ENCODE data around the gene NBEAL2. TPM values are rescaled to one million over a fixed set of nuclear protein-coding genes. Genes with fewer than 3 reads are reported as not detected.
"Not testable (repeated sequence)": the region's sequence is repeated elsewhere in the genome, so short reads cannot be mapped to it uniquely, and the experiment has no call there.

NBEAL2 gene
- total RNA-seq, 1 donor from 2014 or later: 12.2 TPM

GRCh38 chr3:47028146-47028545 is 48.7 kb downstream of the NBEAL2 start:
- ATAC-seq (no peak), DNase-seq (ENCODE audit: low spot score) (no peak)

DNA sequence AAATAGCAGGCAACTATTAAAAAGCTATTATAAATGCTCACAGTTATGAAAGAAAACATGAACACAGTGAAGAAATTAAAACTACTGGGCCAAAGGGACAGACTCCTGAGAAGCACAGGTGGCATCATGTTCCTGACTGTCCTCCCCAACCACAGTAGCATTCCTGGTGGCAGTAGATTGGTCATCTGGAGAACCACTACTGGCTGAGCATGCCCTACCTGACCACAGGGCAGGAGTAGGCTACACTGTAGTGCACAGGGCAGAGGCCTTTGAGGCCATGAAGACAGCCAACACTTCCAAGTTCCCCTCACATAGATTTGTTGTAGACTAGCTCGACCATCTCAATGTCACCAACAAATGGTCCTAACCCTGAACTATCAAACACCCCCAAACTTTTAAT is 49.2 kb downstream of the NBEAL2 start:
- ATAC-seq (peak; percentile 38), DNase-seq (ENCODE audit: low spot score) (no peak)

DNA sequence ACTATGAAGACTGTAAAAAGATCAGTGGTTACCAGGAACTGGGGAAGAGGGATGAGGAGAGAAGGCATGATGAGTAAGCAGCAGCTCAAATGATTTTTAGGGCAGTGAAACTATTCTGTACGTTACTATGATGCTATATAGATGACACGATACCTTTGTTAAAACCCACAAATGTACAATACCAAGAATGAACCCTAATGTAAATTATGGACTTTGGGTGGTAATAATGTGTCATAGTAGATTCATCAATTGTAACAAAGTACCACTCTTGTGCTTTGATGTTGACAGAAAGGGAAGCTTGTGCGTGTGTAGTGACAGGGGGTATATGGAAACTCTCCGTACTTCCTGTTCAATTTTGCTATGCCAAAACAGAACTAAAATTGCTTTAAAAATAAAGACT is 51.6 kb downstream of the NBEAL2 start:
- not testable (repeated sequence) for ATAC-seq; DNase-seq (ENCODE audit: low spot score)

DNA sequence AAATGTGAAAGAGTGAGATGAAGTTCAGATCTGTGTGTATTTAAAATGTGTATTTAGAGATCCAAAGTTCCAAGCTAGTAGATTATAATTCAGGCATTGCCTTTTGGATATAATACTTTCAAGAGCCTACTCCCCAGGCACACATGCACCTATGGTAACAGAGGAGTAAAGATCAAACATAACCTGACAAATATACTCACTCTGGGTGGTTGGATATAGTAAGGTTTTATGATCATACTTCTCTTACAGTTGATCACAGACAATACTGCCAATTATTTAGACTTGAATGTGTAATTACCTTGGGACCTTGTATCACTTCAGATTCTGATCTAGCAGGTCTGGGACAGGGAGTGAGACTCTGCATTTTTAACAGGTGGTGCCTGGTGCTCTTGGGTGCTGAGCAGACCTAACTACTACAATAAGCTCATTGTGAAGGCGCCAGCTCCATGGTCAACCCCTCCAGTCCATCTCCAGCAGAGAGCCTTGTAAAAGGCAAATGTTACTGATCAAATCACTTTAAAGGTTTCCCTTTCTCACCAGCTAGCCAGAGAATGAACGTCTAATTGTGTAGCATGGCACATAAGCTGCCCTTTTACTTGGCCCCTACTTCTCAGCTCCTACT is 55.5 kb downstream of the NBEAL2 start:
- ATAC-seq (no peak), DNase-seq (ENCODE audit: low spot score) (no peak)

DNA sequence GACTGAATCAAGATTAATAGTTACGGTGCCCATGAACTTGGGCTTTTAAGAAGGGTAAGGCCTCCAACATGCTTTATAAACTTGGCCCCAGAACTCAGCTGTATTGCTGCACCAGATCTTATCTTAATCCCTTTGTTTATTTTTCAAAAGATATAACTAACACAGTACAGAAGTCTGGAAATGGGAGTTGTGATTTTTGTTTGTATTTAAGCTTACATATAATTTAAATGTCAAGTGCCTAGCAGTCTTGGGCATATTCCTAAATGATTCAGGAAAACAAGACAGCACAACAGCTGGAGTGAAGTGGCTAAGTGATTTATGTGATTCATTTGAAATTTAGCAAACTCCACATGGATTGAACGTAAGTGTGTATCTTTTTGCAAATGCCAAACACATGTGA is 56.2 kb downstream of the NBEAL2 start:
- peak; percentile 39 for ATAC-seq

GRCh38 chr3:47036145-47036544 is 56.7 kb downstream of the NBEAL2 start:
- ATAC-seq: peak; percentile 31

More for the DNA sequence above, 56.2 kb downstream of the NBEAL2 start:
- DNase-seq (ENCODE audit: low spot score): no peak

GRCh38 chr3:47037302-47037701 is 57.8 kb downstream of the NBEAL2 start:
- ATAC-seq; DNase-seq (ENCODE audit: low spot score): not testable (repeated sequence)

More at GRCh38 chr3:47036145-47036544, 56.7 kb downstream of the NBEAL2 start:
- no peak for DNase-seq (ENCODE audit: low spot score)

- ATAC-seq: no peak
- DNase-seq (ENCODE audit: low spot score): no peak
Measured at GRCh38 chr3:47041114-47041513, 61.6 kb downstream of the NBEAL2 start.

DNA sequence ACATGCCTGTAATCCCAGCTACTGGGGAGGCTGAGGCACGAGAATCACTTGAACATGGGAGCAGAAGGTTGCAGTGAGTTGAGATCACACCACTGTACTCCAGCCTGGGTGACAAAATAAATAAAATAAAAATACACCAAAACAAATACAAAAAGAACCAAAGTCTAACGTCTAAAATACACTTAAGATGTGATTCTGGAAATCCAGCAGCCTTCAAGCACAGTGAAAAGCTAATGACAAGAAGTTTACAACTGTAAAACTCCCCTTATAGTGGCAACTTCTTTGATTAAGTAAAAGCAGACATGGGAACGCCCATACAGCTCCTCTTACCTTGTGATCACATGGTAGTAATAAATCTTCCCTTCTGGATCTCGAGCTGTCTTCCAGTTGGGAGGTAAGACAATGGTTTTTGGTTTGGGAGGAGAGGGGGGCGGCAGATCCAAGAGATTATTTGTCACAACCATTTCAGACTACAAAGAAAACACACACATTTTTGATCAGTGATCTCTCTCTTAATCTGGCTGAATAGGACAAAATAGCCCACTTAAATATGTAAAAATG is 62.8 kb downstream of the NBEAL2 start:
- ATAC-seq (no peak), DNase-seq (ENCODE audit: low spot score) (no peak)

DNA sequence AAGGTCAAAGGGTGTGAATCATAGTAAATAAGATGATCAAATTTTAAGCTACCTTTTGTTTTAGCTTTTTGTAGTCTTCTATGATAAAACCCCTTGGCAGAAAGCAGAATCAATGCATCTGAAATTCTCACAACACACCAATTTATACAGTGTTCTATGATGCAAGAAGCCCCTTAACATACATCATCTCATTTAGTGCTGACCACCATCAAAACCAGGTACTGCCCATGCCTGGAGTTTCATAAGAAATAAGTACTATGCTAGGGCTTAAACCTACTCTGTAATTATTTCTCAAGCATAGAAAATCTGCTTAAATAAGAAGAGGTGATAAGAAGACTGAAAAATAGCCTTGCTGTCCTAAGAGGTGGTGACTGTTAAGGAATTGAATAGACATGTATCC is 67.6 kb downstream of the NBEAL2 start:
- ATAC-seq: no peak
- no peak for DNase-seq (ENCODE audit: low spot score)

DNA sequence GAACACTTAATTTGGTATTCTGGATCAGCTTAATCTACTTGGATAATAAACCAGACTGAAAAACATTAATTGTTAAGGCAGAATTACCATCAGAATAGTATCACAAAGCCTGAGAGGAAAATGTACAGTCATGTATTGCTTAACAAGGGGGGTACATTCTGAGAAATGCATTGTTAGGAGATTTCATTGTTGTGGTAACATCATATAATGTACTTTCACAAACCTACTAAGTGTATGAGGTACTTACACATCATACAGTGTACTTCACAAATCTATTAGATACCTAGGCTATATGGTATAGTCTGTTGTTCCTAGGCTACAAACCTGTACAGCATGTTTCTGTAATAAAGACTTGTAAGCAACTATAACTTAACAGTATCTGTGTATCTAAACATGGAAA is 68.2 kb downstream of the NBEAL2 start:
- DNase-seq (ENCODE audit: low spot score): no peak
- ATAC-seq: no peak

GRCh38 chr3:47054412-47054811 is 74.9 kb downstream of the NBEAL2 start:
- ATAC-seq (peak; percentile 13), DNase-seq (ENCODE audit: low spot score) (no peak)

GRCh38 chr3:47056705-47057104 is 77.2 kb downstream of the NBEAL2 start:
- no peak for DNase-seq (ENCODE audit: low spot score)
- ATAC-seq: peak; percentile 12

DNA sequence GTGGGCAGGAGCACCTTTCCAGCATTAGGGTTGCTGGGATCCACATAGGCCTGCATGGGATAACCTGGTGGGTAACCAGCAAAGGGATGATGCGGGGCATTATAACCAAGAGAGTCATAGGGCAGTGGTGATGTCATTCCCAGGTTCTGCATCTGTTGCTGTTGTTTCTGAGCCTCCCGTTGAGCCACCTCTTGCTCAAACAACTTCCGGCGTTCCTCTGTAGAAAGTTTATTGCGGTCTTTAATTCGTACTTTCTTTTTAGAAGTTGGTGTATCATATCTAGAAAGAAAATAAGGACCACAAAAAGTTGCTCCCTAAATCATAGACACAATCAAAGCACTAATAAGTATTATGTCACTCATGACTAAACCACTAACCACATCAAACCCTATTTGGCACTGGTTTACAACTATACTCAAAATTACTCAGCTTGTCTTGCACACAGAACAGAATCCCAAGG is 77.8 kb downstream of the NBEAL2 start:
- ATAC-seq: peak; percentile 33
- DNase-seq (ENCODE audit: low spot score): no peak

Other genes with a start within 250 kb of the NBEAL2 start
- gene MYL3, start 116.2 kb upstream of the NBEAL2 start, total RNA-seq: 1.4 TPM
- 24.6 TPM for gene PTH1R, start 101.9 kb upstream of the NBEAL2 start, total RNA-seq
- gene CCDC12, start 2.9 kb upstream of the NBEAL2 start, total RNA-seq: 19.3 TPM
- gene SETD2, start 184.4 kb downstream of the NBEAL2 start, total RNA-seq: 21.5 TPM